Ramos (cell line): ENCODE data around the gene KDM3B.
"Not testable (repeated sequence)": the region's sequence is repeated elsewhere in the genome, so short reads cannot be mapped to it uniquely, and the experiment has no call there.

ENCODE experiments used
- in situ Hi-C: fragments of 300-500 bp; cut with MboI; formaldehyde crosslinking; loops from one replicate; pipeline ENCODE4 v1.14.3; 2022; ENCODE audit warnings: low sequenced_read_pairs; ENCODE audit not compliant: unreplicated experiment

Gene KDM3B

DNA sequence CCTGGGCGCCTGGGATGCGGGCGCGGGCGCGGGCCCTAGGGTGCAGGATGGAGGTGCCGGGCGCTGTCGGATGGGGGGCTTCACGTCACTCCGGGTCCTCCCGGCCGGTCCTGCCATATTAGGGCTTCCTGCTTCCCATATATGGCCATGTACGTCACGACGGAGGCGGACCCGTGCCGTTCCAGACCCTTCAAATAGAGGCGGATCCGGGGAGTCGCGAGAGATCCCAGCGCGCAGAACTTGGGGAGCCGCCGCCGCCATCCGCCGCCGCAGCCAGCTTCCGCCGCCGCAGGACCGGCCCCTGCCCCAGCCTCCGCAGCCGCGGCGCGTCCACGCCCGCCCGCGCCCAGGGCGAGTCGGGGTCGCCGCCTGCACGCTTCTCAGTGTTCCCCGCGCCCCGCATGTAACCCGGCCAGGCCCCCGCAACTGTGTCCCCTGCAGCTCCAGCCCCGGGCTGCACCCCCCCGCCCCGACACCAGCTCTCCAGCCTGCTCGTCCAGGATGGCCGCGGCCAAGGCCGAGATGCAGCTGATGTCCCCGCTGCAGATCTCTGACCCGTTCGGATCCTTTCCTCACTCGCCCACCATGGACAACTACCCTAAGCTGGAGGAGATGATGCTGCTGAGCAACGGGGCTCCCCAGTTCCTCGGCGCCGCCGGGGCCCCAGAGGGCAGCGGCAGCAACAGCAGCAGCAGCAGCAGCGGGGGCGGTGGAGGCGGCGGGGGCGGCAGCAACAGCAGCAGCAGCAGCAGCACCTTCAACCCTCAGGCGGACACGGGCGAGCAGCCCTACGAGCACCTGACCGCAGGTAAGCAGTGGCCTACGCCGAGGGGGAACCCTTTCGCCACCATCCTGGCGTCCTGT lies 113.0 kb downstream of the KDM3B start, which contains the start of gene EGR1:
Gene EGR1 (plus strand): TSS at position 219 of the 864 bp plus-strand sequence. CDS start 283 bp downstream, at position 502.
- in situ Hi-C loops = no loop called here

DNA sequence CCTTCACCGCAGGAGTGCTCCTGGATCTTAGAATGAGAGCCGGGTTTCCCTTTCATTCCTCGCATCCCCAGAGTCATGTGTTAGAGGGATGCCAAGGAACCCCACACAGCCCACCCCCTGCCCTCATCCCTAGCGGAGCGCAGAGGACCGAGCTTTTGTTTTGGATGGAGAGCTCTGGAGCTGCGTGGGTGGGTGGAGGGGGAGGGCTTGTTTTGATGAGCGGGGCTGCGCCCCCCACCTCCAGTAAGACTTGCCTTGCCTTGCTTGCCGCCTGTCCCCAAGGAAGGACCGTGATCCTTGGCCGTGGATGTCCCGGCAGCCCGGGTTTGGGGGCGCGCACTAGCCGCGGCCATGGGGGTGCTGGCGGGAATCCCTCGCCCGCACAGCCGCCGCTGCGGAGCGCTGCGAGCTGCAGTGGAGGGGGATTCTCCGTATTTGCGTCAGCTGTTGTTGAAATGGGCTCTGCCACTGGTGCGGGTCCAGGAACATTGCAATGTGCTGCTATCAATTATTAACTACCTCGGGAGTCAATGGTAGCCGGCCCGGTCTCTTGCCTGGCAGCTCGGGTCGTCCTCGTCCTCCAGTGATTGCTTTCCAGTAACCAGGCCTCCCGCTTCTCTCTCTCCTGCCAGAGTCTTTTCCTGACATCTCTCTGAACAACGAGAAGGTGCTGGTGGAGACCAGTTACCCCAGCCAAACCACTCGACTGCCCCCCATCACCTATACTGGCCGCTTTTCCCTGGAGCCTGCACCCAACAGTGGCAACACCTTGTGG lies 113.8 kb downstream of the KDM3B start:
- in situ Hi-C loops = no loop called here

DNA sequence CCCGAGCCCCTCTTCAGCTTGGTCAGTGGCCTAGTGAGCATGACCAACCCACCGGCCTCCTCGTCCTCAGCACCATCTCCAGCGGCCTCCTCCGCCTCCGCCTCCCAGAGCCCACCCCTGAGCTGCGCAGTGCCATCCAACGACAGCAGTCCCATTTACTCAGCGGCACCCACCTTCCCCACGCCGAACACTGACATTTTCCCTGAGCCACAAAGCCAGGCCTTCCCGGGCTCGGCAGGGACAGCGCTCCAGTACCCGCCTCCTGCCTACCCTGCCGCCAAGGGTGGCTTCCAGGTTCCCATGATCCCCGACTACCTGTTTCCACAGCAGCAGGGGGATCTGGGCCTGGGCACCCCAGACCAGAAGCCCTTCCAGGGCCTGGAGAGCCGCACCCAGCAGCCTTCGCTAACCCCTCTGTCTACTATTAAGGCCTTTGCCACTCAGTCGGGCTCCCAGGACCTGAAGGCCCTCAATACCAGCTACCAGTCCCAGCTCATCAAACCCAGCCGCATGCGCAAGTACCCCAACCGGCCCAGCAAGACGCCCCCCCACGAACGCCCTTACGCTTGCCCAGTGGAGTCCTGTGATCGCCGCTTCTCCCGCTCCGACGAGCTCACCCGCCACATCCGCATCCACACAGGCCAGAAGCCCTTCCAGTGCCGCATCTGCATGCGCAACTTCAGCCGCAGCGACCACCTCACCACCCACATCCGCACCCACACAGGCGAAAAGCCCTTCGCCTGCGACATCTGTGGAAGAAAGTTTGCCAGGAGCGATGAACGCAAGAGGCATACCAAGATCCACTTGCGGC lies 114.6 kb downstream of the KDM3B start:
- in situ Hi-C loops = no loop called here

DNA sequence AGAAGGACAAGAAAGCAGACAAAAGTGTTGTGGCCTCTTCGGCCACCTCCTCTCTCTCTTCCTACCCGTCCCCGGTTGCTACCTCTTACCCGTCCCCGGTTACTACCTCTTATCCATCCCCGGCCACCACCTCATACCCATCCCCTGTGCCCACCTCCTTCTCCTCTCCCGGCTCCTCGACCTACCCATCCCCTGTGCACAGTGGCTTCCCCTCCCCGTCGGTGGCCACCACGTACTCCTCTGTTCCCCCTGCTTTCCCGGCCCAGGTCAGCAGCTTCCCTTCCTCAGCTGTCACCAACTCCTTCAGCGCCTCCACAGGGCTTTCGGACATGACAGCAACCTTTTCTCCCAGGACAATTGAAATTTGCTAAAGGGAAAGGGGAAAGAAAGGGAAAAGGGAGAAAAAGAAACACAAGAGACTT lies 115.2 kb downstream of the KDM3B start:
- in situ Hi-C loops = no loop called here

DNA sequence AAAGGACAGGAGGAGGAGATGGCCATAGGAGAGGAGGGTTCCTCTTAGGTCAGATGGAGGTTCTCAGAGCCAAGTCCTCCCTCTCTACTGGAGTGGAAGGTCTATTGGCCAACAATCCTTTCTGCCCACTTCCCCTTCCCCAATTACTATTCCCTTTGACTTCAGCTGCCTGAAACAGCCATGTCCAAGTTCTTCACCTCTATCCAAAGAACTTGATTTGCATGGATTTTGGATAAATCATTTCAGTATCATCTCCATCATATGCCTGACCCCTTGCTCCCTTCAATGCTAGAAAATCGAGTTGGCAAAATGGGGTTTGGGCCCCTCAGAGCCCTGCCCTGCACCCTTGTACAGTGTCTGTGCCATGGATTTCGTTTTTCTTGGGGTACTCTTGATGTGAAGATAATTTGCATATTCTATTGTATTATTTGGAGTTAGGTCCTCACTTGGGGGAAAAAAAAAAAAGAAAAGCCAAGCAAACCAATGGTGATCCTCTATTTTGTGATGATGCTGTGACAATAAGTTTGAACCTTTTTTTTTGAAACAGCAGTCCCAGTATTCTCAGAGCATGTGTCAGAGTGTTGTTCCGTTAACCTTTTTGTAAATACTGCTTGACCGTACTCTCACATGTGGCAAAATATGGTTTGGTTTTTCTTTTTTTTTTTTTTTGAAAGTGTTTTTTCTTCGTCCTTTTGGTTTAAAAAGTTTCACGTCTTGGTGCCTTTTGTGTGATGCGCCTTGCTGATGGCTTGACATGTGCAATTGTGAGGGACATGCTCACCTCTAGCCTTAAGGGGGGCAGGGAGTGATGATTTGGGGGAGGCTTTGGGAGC lies 115.9 kb downstream of the KDM3B start:
- in situ Hi-C loops = no loop called here

DNA sequence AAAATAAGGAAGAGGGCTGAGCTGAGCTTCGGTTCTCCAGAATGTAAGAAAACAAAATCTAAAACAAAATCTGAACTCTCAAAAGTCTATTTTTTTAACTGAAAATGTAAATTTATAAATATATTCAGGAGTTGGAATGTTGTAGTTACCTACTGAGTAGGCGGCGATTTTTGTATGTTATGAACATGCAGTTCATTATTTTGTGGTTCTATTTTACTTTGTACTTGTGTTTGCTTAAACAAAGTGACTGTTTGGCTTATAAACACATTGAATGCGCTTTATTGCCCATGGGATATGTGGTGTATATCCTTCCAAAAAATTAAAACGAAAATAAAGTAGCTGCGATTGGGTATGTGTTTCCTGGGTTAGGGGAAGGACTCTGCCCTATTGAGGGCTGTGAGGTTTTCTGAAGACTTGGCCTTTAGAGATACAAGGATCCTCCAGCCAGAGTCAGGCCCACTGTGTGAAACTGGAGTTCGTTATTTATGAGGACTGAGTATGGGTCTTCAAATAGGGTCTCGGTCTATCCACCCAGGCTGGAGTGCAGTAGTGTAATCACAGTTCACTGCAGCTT lies 116.6 kb downstream of the KDM3B start:
- in situ Hi-C loops = no loop called here

DNA sequence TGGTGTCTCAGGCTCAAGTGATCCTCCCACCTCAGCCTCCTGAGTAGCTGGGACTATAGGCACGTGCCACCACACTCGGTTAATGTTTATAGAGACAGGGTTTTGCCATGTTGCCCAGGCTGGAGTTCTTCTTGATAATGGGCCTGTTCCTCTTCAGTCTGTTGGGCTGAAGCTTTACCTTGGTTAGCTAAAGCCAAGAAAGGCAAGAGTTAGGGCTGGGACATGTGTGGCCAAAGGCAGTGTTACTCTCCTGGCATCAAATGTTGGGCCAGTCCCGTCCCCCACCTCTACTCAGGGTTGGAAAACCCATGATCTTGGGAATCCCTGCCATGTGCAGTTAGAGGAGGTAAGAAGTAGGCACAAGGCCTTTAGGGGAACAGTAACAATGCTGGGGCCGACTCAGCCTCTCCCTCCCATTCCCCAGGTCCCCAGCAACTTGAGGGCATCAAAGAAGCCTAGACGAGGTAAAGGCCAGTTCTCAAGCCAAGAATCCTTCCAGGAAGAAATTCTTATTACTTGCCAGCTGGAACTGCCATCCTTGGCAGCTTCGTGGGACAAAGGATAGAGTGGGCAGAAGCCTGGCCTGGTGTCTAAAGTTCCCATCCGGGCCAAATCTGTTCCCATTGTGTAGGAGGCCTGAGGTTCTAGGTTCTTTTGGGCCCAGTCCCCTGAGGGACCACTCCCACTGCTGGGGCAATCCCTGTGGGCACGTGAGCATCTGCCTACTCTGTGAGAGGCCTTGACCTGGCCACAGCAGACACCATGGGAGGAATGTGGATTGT lies 117.2 kb downstream of the KDM3B start:
- in situ Hi-C loops = no loop called here

DNA sequence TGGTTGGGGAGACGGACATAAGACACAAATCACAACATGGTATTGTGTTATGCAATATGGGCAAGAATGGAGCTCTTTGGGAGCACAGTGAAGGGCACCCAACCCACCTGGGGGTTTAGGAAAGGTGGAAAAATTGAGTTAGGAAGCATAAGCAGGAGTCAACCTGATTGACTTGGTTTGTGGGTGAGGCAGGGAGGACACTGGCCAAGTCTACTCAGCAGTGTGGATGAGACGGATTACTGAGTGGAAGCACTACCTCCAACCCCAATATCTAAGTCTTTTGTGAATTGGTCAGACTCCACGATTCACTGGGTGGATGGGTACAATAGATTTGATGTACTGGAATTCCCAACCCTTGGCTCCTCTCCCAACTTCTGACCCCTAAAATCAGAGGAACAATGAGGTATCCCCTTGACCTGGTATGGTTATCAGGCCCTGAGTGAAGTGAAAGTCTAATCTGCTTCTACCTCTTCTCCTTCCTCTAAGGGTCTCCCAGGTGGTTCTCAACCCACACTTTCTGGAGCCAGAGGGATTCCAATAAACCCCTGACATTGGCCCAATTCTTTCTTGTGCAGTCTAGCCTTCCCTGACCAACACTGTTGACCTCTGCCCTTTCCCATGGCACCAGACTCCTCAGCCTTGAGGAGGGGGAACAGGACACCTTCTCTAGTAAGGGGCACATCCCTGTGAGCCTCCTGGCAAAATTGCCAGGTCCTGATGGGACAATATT lies 118.0 kb downstream of the KDM3B start:
- in situ Hi-C loops = no loop called here

DNA sequence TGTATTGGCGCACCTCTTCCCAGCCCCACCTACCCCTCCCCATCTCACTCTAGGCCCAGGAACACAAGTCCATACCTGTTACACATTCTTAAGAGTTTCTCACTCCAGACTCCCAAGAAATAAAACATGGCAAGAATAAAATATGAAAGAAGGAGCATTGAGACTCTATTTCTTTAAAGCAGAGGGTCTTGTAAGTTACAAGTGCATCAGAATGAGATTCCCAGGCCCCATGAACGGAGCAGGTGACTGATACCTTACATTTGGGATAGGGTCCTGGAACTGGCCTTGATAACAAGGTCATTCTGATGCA lies 118.5 kb downstream of the KDM3B start:
- in situ Hi-C loops = no loop called here

DNA sequence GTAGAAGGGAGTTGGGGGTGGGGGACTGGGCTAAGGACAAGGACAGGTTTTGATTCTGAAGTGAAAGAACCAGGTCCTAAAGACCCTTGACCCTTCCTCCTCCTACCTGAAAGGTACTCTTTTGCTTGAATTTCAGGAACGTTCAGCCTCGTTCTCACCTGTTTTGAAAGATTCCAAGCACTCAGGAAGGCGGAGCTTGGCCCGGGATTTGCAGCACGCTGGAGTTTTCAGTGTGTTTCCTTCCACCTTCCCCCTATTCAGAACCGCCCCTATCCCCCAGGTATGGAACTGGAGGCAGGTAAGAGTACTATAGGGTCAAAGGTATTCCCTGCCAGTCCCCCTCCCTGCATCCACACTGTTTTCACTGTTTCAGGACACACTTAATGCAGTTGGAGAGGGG lies 119.9 kb downstream of the KDM3B start:
- in situ Hi-C loops = no loop called here

DNA sequence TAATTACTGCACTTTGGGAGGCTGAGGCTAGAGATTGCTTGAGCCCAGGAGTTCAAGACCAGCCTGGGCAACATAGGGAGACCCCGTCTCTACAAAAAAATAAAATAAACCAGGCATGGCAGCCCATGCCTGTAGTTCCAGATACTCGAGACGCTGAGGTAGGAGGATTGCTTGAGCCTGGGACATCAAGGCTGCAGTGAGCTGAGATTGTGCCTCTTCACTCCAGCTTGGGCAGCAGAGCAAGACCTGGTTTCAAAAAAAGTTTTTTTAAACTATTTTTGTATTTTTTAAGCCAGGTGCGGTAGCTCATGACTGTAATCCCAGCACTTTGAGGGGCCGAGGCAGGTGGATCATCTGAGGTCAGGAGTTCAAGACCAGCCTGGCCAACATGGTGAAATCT lies 120.7 kb downstream of the KDM3B start:
- in situ Hi-C loops = not testable (repeated sequence)

DNA sequence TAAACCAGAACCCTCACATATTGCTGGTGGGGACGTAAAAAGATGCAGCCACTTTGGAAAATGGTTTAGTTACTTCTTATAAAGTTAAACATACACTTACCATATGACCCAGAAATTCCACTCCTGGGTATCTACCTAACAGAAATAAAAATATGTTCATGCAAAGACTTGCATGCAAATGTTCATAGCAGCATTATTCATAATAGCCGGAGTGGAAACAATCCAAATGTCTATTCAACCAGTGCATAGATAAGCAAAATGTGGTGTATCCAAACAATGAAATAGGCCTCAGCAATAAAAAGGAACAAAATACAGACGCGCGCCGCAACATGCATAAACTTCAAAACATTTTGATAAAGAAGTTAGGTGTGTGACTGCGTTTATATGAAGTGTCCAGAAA lies 124.4 kb downstream of the KDM3B start:
- in situ Hi-C loops = no loop called here

DNA sequence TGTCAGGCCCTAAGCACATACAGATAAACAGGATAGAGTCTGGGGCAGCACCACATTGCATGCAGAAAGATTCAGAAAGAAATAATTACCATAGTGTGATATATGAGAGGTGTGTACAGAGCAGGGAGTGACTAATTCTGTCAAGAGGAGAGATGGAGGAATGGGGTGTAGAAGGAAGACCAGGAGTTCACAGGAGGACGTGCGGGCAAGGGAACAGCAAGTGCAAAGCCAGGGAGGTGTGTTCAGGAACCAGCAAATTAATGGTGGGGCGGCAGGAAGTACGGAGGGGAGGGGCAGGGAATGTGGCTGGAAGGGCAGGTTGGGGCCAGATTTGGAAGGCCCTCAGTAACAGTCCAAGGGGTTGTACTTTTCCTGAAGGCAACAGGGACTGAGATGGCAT lies 130.2 kb downstream of the KDM3B start:
- in situ Hi-C loops = no loop called here
